ENCODE results near the gene TRABD2A.
"Not testable (repeated sequence)": the region's sequence is repeated elsewhere in the genome, so short reads cannot be mapped to it uniquely, and the experiment has no call there.

TRABD2A gene

GRCh38 chr2:84778911-84779690, 101.8 kb downstream of the TRABD2A start:
- no peak for DNase-seq (ENCODE audit: low spot score)

- DNase-seq (ENCODE audit: low spot score): no peak
These were observed 104.9 kb downstream of the TRABD2A start for GRCh38 chr2:84776011-84776410.

GRCh38 chr2:84773562-84773961, 107.3 kb downstream of the TRABD2A start:
- not testable (repeated sequence) for DNase-seq (ENCODE audit: low spot score)

Data from ecto neural progenitor cell (in vitro differentiated cells).